ENCODE data around the gene TOR1AIP2.

TOR1AIP2 gene

DNA sequence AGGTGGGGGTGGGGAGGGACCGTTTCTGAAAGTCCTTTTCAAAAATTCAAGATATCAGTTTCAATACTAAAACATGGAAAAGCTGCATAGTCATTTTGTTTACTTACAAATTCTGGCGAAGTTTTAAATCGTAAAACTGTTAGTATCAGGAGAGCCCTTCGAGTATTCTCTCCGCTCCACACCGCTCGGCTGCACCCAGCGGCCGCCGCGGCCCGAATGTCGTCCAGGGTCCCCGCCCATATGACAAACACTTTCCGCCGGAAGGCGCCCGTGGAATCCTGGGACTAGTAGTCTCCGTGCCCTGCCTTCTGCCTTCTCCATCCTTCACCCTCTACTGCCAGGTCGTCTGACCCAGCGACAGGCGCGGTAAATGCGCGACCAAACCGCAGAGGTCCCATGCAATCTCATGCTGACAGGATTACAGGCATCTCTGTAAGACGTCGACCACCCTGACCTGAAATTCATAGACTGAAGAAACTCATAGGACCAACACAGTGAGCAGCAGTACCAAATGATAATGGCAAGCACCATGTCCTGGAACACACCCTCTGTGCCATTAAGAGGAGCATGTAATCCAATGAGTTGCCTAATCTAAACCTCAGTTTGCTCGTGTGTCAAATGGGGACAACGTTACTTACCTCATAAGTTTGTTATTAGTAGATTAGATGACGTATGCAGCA lies at the start of gene TOR1AIP2:
Gene TOR1AIP2 (minus strand): TSS at position 218 of the 680 bp plus-strand sequence. CDS start 25,138 bp downstream, outside the sequence.
- DNase-seq (ENCODE audit: low read depth), result peak; percentile 57

DNA sequence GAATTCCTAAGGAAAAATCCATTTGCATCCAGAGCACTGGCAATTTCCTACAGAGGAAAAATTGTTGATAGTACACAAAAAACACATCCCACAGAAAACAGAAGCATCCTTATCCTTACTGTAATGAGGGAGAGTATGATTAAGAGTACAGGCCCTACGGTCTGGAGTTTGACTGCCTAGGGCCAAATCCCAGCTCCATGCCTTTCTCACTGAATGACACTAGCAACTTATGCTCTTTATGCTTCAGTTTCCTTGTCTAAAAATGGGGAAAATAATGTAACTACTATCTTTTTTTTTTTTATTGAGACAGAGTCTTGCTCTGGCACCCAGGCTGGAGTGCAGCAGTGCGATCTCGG lies 49.2 kb upstream of the TOR1AIP2 start:
- DNase-seq (ENCODE audit: low read depth), result no peak

DNA sequence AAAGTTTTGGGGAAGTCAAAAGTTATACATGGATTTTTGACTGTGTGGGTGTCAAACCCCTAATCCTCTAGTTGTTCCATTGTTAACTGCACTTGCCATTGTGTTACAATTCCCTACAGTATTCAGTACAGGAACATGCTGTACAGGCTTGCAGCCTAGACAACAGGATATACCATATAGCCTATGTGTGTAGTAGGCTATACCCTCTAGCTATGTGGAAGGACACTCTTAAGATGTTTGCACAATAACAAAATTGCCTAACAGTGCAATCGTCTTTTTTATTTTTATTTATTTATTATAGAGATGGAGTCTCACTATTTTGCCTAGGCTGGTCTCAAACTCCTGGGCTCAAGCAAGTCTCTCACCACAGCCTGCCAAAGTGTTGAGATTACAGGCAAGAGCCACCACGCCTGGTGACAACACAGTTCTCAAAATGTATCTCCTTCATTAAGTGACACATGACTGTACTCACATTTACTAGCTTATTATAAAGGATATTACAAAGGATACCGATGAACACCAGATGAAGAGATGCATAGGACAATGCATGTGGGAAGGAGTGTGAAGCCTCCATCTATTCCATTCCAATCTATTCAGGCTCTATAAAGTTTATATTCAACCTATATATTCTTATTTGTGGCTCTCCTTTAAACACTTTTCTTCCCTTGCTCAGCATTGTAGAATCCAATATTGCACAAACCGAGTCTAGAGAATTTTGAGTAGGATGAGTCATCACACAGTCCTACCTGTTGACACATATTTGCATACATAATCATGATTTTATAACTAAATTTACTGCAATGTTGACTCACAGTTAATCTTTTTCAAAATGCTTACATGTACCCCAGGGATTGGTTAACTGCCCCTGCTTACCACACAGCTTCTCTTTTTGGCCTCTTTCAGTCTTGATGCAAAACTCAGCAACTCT lies 48.6 kb upstream of the TOR1AIP2 start:
- peak; percentile 29 for DNase-seq (ENCODE audit: low read depth)

DNA sequence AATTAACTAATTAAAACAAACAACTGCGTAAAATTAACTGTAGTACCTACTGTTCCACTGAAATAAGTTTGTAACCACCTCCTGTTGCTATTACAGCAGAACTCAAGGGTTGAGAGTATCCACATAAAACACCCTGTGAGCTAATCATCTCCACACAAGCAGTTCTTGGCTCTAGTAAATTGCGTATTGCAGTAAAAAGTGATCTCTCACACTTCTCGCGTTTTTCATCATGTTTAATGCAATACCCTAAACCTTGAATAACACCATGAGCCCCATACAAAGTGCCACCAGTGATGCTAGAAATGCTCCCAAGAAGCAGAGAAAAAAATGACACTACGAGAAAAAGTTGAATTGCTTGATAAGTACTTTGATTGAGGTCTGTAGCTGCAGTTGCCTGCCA lies 47.7 kb upstream of the TOR1AIP2 start:
- DNase-seq (ENCODE audit: low read depth), result no peak

DNA sequence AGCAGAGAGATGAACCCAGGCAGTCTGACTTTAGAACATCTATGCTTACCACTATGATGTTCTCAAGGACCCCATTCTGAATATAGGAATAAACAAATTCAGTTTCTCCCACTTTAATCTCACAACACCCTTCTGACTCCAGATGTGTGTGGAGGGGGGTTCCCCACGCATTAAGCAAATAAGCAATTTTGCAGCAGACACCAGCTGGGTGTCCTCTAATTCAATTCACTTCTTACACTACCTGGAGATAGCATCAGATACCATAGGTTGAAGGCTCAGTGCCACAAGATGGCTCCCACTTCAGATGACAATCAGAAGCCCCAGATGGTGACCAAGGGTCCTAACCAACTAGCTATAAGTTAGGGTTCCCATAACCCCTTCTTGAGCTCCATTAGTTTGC lies 46.7 kb upstream of the TOR1AIP2 start:
- no peak for DNase-seq (ENCODE audit: low read depth)

DNA sequence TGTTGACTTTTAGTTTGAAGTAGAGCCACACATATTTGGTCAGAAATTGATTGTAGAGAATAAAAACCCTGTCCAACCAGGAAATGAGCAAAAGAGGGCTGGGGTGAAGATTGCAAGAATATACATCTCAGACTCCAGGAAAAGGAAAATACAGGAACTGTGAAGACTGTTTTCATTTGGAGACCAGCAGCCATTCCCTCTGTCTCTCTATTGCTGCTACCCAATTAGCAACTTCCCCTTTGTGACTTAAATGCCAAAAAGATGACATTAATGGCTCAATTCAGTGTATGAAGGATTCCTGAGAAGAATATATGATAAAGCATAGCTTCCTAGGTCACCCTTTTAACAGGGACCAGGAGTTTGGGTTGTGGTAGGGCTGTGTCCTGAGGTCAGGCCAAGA lies 45.4 kb upstream of the TOR1AIP2 start:
- DNase-seq (ENCODE audit: low read depth), result no peak

DNA sequence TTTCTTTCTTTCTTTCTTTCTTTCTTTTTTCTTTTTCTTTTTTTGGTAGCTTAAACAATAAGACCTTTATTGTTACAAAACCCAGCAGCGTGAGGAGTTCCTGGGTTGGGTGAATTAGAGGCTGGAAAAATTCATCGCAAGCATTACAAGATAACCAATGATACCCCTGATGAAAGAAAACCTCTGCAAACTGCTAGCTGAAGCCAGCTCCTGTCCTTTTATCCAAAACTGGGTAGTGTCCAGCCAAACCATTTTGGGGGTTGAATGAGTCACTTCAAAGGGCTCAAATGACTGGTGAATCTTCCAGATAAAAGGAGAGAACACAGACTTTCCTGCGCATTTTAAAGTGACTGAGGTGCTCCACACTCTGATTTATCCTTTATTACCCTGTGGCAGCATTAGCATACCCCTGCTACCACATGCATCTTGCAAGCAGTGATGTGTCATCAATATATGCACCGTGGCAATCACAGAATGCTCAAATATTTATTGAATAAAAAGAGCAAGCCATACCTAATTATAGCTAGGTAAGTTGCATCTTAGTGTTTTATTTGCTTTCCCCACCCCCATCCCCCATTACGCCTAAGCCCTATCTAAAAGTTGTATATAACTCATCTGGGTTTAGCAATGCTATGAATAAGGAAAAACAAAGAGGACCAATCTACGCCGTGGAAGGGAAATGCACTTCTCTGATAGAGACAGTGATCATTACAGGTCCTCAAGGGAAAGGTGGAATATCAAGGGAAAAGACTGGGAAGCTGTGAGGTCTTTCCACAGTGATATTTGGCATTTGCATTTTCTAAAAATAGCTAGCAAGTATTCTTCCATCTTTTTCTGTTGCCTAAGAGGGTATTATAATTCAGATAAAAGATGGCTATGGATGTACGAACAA lies 44.6 kb upstream of the TOR1AIP2 start:
- no peak for DNase-seq (ENCODE audit: low read depth)

DNA sequence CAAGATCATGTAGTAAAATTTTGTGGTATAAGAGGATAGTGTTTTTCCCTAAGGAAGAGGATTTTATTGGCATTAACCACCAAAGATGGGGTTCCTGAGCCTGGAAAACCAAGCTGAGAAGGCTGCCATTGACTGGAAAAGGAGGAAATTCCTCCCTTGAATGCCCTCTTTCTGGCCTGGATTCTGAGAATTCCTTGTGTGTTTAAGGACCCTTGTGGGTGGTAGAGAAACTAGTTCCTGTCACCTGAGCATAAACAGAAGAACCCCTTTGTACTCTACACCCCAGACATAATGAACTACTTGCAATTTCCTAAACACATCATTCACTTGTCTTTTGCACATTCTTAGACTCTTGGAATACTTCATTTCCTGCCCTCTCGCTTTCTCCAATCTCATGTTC lies 43.9 kb upstream of the TOR1AIP2 start:
- no peak for DNase-seq (ENCODE audit: low read depth)

DNA sequence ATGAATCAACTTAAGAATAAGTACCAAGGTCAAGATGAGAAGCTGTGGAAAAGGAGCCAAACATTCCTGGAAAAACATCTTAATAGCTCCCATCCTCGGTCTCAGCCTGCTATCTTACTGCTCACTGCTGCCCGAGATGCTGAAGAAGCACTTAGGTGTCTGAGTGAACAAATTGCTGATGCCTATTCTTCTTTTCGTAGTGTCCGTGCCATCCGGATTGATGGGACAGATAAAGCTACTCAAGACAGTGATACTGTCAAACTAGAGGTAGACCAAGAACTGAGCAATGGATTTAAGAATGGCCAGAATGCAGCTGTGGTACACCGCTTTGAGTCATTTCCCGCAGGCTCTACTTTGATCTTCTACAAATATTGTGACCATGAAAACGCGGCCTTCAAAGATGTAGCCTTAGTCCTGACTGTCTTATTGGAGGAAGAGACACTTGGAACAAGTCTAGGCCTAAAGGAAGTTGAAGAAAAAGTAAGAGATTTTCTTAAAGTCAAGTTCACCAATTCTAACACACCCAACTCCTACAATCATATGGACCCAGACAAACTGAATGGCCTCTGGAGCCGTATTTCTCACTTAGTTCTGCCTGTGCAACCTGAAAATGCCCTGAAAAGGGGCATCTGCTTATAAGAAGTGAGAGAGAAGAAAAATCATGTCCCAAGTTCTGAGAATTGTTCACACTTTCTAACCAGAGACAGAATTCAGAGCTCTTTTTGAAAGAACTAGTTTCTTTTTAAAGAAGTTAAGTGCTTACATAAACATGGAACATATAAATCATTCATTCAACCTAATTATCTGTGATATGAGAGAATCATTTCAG lies 40.2 kb upstream of the TOR1AIP2 start:
- no peak for DNase-seq (ENCODE audit: low read depth)

DNA sequence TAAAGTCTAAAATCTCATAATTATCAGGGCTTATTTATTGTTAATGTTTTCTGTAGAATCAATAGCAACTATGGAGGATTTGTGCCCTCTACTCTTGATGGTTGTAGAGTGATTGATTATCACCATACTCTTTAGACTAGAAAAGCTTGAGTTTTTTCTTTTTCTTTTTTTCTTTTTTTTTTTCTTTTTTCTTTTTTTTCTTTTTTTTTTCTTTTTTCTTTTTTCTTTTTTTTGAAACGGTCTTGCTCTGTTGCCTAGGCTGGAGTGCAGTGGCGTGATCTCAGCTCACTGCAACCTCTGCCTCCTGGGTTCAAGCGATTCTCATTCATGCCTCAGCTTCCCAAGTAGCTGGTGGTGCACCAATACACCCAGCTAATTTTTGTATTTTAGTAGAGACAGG lies 34.2 kb upstream of the TOR1AIP2 start:
- DNase-seq (ENCODE audit: low read depth), result no peak

DNA sequence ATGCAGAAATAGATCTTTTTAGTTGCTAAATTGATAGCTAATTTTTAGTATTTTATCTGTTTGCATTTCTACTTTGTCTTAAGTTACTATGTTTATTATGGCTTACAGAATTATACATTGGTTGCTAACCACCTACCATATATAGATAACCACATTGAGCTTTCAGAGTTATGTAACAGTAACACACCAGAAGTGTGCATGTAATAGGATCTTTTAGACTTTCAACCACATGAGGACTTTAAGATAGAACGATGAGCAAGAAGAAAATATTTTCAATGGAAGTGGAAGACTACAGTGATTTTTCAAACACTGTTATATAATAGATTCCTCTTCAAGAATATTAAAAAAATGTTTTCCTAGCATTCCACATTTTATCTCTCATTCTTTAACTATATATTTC lies 33.3 kb upstream of the TOR1AIP2 start:
- no peak for DNase-seq (ENCODE audit: low read depth)

DNA sequence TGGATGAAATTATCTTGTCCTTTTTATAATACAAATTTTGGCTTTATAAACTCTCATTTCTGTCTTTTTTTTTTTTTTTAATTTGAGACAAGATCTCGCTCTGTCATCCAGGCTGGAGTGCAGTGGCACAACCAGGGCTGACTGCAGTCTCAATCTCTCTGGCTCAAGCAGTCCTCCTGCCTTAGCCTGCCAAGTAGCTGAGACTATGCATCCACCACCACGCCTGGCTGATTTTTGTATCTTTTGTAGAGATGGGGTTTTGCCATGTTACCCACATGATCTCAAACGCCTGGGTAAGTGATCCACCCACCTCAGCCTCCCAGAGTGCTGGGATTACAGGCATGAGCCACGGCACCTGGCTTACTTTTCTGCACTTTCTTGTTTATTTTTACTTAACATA lies 12.0 kb upstream of the TOR1AIP2 start:
- DNase-seq (ENCODE audit: low read depth), result no peak

DNA sequence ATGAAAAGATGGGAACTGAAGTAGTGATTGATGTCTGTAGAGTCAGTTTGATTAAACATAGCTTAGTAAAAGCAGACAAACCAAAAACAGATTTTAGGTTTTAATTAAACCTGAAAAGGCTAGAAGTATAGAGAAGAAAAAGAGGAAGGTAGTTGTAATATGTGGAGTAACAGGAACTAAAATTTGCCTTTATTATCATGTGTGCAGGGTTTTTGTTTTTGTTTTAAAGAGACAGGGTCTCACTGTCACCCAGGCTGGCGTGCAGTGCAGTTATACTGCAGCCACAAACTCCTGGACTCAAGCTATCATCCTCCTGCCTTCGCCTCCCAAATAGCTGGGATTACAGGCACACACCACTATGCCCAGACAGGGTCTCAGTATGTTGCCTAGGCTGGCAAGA lies 10.5 kb upstream of the TOR1AIP2 start:
- no peak for DNase-seq (ENCODE audit: low read depth)

DNA sequence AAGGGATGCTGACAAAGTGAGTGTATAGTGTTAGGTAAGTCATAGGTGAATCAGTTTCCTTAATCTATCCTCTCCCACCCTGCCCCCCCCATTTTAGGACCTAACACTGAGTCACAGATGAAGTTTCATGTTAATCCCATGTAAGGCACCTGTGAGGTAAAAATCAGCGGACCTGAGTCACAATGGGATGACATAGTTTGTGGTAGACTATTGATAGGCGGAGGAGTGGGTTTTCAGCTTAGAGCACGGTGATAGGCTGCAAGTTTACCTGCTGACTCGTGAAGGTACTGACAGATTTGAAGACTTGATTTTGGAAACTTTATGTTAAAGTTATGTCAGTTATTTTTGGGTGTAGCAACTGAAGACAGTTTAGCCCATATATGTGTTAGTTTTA lies 6.1 kb upstream of the TOR1AIP2 start:
- no peak for DNase-seq (ENCODE audit: low read depth)

DNA sequence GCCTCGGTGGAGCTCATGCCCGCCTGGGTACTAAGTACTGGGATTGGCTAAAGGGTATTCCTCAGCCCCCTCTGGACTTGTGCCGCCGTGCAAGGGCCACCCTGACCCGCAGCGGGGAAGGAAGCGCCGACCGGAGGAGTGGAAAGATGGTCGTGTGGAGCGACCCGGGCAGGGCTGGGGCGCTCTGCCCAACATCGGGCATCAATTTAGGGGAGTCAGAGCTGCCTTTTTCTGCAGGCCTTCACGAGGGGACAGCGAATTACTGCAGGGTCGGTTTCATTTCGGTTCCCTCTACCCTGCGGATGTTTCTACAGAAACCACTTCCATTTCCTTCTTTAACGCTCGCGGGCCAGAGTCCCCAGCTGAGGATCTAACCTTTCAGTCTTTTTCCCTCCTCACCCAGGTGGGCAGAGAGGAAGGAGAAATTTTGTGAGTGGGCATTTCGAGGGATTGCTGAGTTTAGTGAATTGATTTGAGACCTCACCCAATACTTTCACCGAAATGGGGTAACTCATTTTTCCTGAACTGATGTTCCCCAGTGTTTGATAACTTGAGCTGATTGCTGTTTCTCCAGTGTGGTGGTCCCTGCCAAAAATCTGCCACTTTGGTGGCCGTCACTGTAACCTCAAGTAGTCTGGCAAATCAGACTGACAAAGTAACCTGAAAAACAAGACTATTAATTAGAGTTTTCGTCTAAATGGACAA lies 5.6 kb upstream of the TOR1AIP2 start:
- no peak for DNase-seq (ENCODE audit: low read depth)

DNA sequence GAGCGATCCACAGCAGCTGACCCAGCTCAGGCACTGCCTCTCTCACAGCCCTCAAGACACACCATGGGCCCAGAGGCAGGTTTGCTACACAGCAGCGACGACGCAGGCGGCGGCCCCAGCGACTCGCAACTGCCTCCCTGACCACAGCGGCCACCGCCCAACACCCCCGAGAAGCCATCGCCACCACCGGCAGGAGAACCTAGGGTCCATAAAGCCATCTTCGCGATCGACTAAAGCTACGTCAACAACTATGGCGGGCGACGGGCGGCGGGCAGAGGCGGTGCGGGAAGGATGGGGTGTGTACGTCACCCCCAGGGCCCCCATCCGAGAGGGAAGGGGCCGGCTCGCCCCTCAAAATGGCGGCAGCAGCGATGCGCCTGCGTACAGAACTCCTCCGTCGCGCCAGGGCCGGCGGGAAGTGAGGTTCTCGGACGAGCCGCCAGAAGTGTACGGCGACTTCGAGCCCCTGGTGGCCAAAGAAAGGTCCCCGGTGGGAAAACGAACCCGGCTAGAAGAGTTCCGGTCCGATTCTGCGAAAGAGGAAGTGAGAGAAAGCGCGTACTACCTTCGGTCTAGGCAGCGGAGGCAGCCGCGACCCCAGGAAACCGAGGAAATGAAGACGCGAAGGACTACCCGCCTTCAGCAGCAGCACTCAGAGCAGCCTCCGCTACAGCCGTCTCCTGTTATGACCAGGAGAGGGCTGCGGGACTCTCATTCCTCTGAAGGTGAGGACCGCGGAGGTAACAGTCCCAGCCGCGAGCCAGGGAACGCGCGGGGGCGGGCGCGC lies 4.8 kb upstream of the TOR1AIP2 start, which contains the start of gene TOR1AIP1:
Gene TOR1AIP1 (plus strand): TSS at position 33 of the 787 bp plus-strand sequence. CDS start 218 bp downstream, at position 251.
- peak; percentile 97 for DNase-seq (ENCODE audit: low read depth)

DNA sequence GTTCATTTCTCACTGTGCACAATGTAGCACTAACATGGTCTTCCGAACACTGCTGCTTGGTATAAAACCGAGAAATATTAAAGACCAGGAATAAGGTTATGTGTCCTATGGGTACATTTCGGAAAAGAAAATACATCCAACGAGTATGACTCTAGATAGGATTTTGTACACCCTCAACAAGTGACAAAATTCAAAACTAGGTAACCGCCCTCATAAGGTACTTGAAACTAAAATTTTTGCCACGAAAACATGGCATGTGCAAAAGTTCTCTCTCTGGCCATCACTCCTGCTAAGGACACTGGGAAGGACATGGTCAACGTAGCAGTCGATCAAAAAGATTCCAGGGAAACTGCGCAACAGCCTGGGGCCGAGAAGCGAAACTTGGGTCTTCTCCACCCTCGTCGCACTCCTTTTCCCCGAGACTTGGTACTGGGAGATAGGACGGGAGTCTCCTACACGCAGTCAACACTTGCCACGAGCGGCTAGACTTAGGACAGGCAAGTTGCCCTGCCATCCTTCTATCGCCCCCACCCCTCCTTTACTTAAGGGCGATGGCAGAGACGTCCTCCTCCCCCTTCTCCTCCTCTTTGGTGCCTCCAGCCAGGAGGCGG lies 4.1 kb upstream of the TOR1AIP2 start:
- DNase-seq (ENCODE audit: low read depth), result peak; percentile 96

DNA sequence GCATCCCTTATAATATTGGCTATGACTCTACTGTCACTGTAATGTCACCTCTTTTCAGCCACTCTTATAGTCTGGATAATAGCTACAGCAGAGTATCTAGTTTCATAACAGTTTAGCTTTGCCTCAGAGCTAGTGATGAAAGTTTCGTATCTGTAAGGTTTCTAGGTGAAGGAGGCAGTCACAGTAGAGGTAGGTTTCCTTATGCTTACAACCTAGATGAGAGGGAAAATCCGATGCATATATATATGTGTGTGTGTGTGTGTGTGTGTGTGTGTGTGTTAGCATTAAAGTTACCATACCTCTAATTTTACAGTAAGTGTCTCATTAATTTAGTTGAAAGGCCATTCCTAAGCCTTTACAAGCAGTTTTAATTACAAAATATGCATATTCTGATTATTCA lies 2.2 kb upstream of the TOR1AIP2 start:
- DNase-seq (ENCODE audit: low read depth), result no peak

DNA sequence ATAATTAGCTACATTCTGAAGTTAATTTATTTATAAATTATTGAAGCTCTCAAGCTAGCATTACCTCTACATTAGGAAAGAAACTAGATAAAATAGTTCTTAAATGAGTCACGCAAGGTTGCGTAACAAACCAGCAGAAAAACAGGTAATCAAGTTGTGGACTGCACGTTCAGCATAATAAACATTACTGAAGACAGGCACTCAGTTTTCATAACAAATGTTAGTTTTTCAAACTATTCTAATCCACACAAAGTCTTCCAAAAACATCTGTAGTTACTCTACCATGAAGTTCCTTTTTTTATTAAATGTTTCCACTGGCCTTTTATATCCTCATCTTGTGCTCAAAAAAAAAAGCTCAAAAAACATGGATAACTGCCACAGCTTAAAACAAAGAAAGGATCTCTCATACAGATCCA lies 1.3 kb downstream of the TOR1AIP2 start:
- DNase-seq (ENCODE audit: low read depth), result no peak

Data from fibroblast of the conjunctiva (primary cell).